Measurements from ENCODE around the gene PRSS27. TPM values are rescaled to one million over a fixed set of nuclear protein-coding genes. Genes with fewer than 3 reads are reported as not detected.

The PRSS27 gene
- total and polyA plus RNA-seq, 2 of the 4 experiments (the other 2 are of a cell fraction), result under 0.01 to 0.58 TPM

DNA sequence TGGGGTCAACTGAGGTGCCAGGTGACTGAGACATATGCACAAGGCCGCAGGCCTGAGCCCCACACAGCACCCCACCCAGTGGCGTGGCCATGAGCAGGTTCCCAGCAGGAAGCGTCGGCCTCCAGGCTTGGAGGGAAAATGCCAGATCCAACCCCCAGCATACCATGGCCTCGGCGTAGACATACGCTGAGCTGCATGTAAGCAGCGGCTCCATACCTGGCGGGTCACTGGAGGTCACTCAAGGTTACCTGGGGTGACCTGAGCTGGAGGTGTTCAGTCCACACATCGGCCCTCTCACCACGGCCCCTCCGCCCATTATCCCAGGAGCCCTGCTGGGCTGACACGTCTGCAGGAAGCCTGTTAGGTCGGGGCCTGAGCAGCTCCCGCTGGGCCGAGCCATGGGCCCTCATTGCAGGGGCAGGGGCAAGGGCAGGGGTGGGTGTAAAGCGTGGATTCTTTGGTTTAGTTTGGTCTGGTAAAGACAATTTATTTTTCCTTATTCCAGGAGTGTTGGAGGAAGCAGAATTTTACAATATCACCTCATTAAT lies 22.5 kb downstream of the PRSS27 start:
- TF ChIP-seq POLR2A (IDR thresholded peaks at IDR 0.05; ENCODE audit: low read depth, low read length) (no peak), BHLHE40 (IDR thresholded peaks at IDR 0.05; ENCODE audit: low read depth, low read length) (no peak), RAD21 (IDR thresholded peaks at IDR 0.05; ENCODE audit: low read length) (no peak), CEBPB (IDR thresholded peaks at IDR 0.05; ENCODE audit: low read depth, low read length) (no peak), RFX5 (IDR thresholded peaks at IDR 0.05; ENCODE audit: low read depth, low read length) (no peak), CHD1 (IDR thresholded peaks at IDR 0.05; ENCODE audit: low read depth, low read length) (no peak), MAZ (IDR thresholded peaks at IDR 0.05; ENCODE audit: borderline replicate concordance, low read depth, low read length) (no peak)
- TF ChIP-seq, protein P1, sequence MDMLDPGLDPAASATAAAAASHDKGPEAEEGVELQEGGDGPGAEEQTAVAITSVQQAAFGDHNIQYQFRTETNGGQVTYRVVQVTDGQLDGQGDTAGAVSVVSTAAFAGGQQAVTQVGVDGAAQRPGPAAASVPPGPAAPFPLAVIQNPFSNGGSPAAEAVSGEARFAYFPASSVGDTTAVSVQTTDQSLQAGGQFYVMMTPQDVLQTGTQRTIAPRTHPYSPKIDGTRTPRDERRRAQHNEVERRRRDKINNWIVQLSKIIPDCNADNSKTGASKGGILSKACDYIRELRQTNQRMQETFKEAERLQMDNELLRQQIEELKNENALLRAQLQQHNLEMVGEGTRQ (IDR thresholded peaks at IDR 0.05; ENCODE audit: low read depth, low read length), result no peak
- TF ChIP-seq, protein P2, sequence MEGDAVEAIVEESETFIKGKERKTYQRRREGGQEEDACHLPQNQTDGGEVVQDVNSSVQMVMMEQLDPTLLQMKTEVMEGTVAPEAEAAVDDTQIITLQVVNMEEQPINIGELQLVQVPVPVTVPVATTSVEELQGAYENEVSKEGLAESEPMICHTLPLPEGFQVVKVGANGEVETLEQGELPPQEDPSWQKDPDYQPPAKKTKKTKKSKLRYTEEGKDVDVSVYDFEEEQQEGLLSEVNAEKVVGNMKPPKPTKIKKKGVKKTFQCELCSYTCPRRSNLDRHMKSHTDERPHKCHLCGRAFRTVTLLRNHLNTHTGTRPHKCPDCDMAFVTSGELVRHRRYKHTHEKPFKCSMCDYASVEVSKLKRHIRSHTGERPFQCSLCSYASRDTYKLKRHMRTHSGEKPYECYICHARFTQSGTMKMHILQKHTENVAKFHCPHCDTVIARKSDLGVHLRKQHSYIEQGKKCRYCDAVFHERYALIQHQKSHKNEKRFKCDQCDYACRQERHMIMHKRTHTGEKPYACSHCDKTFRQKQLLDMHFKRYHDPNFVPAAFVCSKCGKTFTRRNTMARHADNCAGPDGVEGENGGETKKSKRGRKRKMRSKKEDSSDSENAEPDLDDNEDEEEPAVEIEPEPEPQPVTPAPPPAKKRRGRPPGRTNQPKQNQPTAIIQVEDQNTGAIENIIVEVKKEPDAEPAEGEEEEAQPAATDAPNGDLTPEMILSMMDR (conservative IDR thresholded peaks at IDR 0.05; ENCODE audit: low read depth, low read length), result no peak
- in situ Hi-C loops (cut with MboI; ENCODE audit: low sequenced_read_pairs) (no loop called here), dilution Hi-C loops (cut with HindIII; ENCODE audit: low sequenced_read_pairs, unreplicated experiment) (no loop called here), intact Hi-C loops (cut with micrococcal nuclease) (no loop called here)
- H3K4me1 ChIP-seq (ENCODE audit: control insufficient read depth, insufficient read depth, low read length), result peaks cover 2% of the 10 kb centered on the region; the same call in 1 of the 2 replicates
- BruUV-seq (replicated peaks), result no TSS peak
- peaks cover 51% of the 10 kb centered on the region for H3K36me3 ChIP-seq (ENCODE audit: control insufficient read depth, insufficient read depth, low read length)
- no peak overlapping the region for H3K4me2 ChIP-seq (ENCODE audit: low read depth, low read length)
- H2AK9ac ChIP-seq (replicated peaks; ENCODE audit: low read depth, low read length, poor library complexity), result no peak overlapping the region
- no peak overlapping the region for H3K18ac ChIP-seq (ENCODE audit: low read depth, low read length)
- ATAC-seq (ENCODE audit: low read depth) (no peak), DNase-seq (no peak)
- H2BK20ac ChIP-seq (ENCODE audit: low read depth, low read length), result no peak overlapping the region
- peaks cover 11% of the 10 kb centered on the region for H4K20me1 ChIP-seq (ENCODE audit: insufficient read depth, low read length)
- WGBS, 2 experiments (ENCODE audit: extremely low coverage in 2 of 2, insufficient read length in 1 of 2), result 91% methylated on average over 6 of the region's 17 CpGs; no CpG with 5 or more reads in 1 of the 2 experiments
- H3K79me1 ChIP-seq (ENCODE audit: low read depth in 1 of 2, low read length in 2 of 2), result peaks cover 0 to 24% of the 10 kb centered on the region in 2 experiments
- H3K27me3 ChIP-seq (ENCODE audit: control insufficient read depth, insufficient read depth, low read length), result no peaks in the 10 kb centered on the region
- H2AFZ ChIP-seq (replicated peaks; ENCODE audit: low read length, poor library complexity), result no peak overlapping the region
- H4K8ac ChIP-seq (ENCODE audit: low read depth in 2 of 2, low read length in 2 of 2), result no peak overlapping the region
- H2AK5ac ChIP-seq (ENCODE audit: low read depth, low read length), result no peak overlapping the region
- H3K56ac ChIP-seq (ENCODE audit: extremely low read depth, insufficient read depth, low read length), result no peak overlapping the region
- no peak overlapping the region for H2BK5ac ChIP-seq (ENCODE audit: low read depth, low read length, poor library complexity, severe bottlenecking)
- H2BK120ac ChIP-seq (ENCODE audit: low read depth, low read length), result no peak overlapping the region
- H3K9me1 ChIP-seq (ENCODE audit: insufficient read depth, low read length), result no peaks in the 10 kb centered on the region; the same call in 1 of the 2 replicates
- H2BK15ac ChIP-seq (ENCODE audit: low read depth, low read length), result no peak overlapping the region
- no peak overlapping the region for H3K14ac ChIP-seq (replicated peaks; ENCODE audit: low read depth, low read length)
- no peak overlapping the region for H3K9ac ChIP-seq (ENCODE audit: low read depth, low read length)
- H3K9me3 ChIP-seq (ENCODE audit: control insufficient read depth, insufficient read depth, low read length), result no peaks in the 10 kb centered on the region
- no peak overlapping the region for H4K5ac ChIP-seq (ENCODE audit: low read depth, low read length)
- H4K91ac ChIP-seq (ENCODE audit: insufficient read depth, low read depth, low read length), result no peak overlapping the region
- ChIA-PET POLR2A (ENCODE audit: unreplicated experiment) (no interaction called here), CTCF (no interaction called here)
- H3K4me3 ChIP-seq (ENCODE audit: insufficient read depth, low read depth, low read length), result no peak overlapping the region
- no peak overlapping the region for H3K27ac ChIP-seq (ENCODE audit: insufficient read depth, low read length)
- H3K4ac ChIP-seq (ENCODE audit: low read depth, low read length), result no peak overlapping the region
- H3K23ac ChIP-seq (ENCODE audit: low read depth, low read length), result no peak overlapping the region
